SU-DHL-6 (cell line): ENCODE results near the gene AQP6.

Experiments
- EZH2phosphoT487 ChIP-seq: fragments of 200-600 bp; sonication (generic), shearing (Covaris generic); conservative IDR thresholded peaks from 2 replicates; pipeline ENCODE4 v1.6.1; 2018; ENCODE audit warnings: mild to moderate bottlenecking, antibody characterized with exemption, low read length, moderate library complexity, mixed read lengths
- TF ChIP-seq, protein P1 (sequence below): fragments of 200-600 bp; sonication (generic); IDR thresholded peaks from one replicate; pipeline ENCODE4 v1.5.1; 2017; ENCODE audit warnings: antibody characterized with exemption, mild to moderate bottlenecking, low read length, moderate library complexity; ENCODE audit not compliant: insufficient read depth, poor library complexity, severe bottlenecking

DNA sequence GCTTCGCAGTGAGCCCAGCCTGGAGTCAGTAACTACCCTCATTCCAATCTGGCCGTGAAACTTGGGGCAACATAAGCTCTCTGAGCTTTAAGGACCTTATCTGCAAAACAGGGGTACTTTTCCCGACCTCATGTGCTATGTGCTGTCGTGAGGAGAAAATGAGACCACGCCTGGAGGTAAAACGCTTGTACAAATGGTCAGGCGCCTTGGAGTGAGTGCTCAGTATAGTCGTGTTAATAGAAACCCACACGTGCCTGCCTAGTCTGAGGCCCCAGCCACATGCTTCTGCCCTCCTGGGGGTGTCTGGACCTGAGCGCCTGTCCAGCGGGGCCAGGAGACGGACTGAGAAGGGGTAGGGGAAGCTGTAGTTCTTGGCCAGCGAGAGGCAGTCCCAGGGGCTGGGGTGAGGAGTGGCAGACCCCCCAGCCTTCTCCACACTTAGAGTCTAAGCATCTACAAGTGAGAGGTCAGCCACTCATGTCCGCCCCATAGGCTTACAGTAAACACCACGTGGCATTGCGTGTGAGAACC is 6.2 kb upstream of the AQP6 start:
- TF ChIP-seq, protein P1, sequence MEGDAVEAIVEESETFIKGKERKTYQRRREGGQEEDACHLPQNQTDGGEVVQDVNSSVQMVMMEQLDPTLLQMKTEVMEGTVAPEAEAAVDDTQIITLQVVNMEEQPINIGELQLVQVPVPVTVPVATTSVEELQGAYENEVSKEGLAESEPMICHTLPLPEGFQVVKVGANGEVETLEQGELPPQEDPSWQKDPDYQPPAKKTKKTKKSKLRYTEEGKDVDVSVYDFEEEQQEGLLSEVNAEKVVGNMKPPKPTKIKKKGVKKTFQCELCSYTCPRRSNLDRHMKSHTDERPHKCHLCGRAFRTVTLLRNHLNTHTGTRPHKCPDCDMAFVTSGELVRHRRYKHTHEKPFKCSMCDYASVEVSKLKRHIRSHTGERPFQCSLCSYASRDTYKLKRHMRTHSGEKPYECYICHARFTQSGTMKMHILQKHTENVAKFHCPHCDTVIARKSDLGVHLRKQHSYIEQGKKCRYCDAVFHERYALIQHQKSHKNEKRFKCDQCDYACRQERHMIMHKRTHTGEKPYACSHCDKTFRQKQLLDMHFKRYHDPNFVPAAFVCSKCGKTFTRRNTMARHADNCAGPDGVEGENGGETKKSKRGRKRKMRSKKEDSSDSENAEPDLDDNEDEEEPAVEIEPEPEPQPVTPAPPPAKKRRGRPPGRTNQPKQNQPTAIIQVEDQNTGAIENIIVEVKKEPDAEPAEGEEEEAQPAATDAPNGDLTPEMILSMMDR, result no peak
- TF ChIP-seq EZH2phosphoT487, result no peak
